GM12892 (cell line): ENCODE data around the gene RPL5.

ENCODE experiments used
- DNase-seq: peaks from one replicate; pipeline ENCODE4 v3.0.0; 2011; ENCODE audit not compliant: insufficient read length
- FAIRE-seq: peaks from 2 replicates; lab custom pipeline; 2011; peaks lifted over from hg19 to GRCh38; lab: Jason Lieb, UNC
- POLR2A ChIP-seq: IDR thresholded peaks from 2 replicates; pipeline ENCODE4 v1.6.1; 2011; ENCODE audit warnings: low read depth, low read length, control low read depth
- POLR2AphosphoS5 ChIP-seq: IDR thresholded peaks from 2 replicates; pipeline ENCODE4 v1.6.1; 2011; ENCODE audit warnings: low read depth, low read length, control low read depth
- TAF1 ChIP-seq: IDR thresholded peaks from 2 replicates; pipeline ENCODE4 v1.6.1; 2011; ENCODE audit warnings: low read depth, mild to moderate bottlenecking, control low read depth, low read length, borderline replicate concordance

The RPL5 gene

DNA sequence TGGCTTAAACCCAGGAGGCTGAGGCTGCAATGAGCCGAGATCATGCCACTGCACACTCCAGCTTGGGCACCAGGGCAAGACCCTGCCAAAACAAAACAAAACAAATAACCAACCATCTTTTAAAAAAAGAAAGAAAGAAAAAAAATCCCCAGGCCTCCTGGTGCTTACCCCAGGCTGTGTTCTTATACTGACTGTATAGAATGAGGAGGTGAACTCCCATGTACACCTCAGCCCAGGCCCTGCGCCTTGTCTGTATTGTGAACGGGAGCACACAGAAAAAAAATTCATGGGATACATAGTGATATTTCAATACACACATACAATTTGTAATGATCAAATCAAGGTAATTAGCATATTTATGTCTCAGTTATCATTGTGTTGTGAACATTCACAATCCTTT, 14.1 kb downstream of the RPL5 start:
- TF ChIP-seq TAF1 (no peak), POLR2A (no peak), POLR2AphosphoS5 (no peak)
- no peak for FAIRE-seq
- DNase-seq: no peak

DNA sequence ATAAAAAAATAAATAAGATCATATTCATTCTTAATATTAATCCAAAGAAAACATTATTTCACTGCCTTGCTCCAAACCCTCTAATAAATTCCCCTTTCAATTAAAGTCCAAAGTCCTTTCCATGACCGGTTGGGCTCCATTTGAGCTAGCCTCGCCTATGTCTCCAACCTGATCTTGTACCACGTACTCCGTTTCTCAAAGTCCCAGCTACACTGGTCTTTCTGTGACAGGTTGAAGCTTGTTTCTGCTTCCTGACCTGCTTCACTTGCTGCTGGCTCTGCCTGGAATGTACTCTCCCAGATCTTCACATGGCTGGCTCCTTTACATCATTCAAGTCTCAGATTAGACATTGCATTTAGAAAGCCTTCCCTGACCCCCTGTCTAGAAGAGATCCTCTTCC, 16.4 kb downstream of the RPL5 start:
- FAIRE-seq (no peak), DNase-seq (no peak)
- no peak for TF ChIP-seq TAF1
- TF ChIP-seq POLR2A: no peak
- TF ChIP-seq POLR2AphosphoS5: no peak

GRCh38 chr1:92850019-92850418, 18.2 kb downstream of the RPL5 start:
- DNase-seq: no peak
- no peak for TF ChIP-seq POLR2A
- no peak for TF ChIP-seq TAF1
- TF ChIP-seq POLR2AphosphoS5: no peak
- FAIRE-seq: no peak

DNA sequence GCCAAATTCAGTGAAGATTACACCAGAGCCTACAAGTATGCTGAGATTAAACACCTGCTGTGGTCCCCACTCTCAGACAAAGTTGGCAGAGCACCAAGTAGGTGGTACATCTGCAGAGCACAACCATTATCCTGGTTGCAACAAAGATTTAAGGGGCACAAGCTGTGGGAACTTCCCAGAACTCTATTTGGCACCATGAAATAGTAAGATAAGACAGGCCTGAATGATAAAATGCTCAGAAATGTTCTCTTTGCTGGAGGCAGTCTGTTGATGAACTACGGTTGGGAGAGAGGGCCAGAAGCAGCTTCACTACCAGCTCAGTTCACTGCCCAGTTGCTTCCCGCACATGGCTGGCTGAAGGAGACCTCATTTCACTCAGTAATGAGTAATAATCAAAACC, 19.9 kb downstream of the RPL5 start:
- TF ChIP-seq POLR2AphosphoS5 (no peak), POLR2A (no peak), TAF1 (no peak)
- no peak for DNase-seq
- FAIRE-seq: no peak

- no peak for FAIRE-seq
- DNase-seq: no peak
- no peak for TF ChIP-seq POLR2A
Measured at GRCh38 chr1:92853299-92853698, 21.5 kb downstream of the RPL5 start.

DNA sequence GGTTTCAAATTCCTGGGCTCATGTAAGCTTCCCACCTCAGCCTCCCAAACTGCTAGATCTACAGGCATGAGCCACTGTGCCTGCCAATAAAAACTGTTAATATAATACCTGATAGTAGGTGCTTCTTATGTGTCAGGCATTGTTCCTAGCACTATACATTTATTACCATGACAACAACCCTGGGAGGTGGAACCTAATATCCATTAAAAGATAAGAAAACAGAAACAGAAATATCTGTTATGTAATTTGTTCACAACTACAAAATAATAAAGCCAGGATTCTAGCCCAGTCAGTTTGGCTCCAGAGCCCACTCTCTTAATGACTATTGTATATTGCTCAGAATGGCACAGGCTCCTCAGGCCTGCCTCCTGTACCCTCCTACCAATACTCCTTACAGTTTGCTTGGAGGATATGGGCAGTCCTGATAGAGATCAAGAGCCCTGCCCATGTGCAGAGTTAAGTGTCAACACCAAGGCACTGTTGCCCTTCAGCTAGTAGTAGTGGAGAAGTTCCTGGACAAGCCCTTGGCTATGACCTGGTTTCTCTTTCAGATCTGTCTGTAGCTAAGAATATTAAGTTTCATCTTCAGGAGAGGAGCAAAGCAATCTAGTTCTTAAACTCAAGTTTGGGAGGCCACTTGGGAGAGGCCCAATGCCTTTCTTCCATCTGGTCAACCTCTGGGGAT, 22.4 kb downstream of the RPL5 start:
- DNase-seq: no peak
- no peak for TF ChIP-seq POLR2AphosphoS5
- TF ChIP-seq TAF1: no peak
- no peak for TF ChIP-seq POLR2A
- no peak for FAIRE-seq

- FAIRE-seq: no peak
- no peak for TF ChIP-seq TAF1
- no peak for DNase-seq
Measured at GRCh38 chr1:92855236-92855635, 23.4 kb downstream of the RPL5 start.

DNA sequence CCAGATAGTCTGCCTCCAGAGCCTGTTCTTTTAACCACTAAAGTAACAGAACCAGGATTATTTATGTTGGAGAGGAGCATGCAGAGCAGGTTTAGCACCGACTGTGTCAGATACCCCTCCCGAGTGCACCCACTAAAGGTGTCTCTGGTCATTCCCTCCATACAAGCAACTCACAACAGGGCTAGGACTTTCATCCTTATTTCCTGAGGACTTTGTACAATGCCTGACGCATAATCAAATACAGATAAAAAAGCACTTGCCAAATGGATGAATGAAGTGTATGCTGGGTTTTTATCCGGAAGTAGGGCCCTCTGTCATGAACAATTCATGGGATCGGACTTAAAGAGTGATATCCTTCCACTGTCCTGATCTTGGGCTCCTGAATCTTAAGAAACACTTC, 26.0 kb downstream of the RPL5 start:
- DNase-seq (no peak), FAIRE-seq (no peak)
- TF ChIP-seq POLR2A: no peak

GRCh38 chr1:92858564-92859399, 26.9 kb downstream of the RPL5 start:
- FAIRE-seq (peak; percentile 96), DNase-seq (peak; percentile 13)
- TF ChIP-seq TAF1: no peak

- no peak for FAIRE-seq
- TF ChIP-seq POLR2A (no peak), POLR2AphosphoS5 (no peak), TAF1 (no peak)
- no peak for DNase-seq
Measured at GRCh38 chr1:92859400-92860039, 27.7 kb downstream of the RPL5 start.

GRCh38 chr1:92862605-92863004, 30.8 kb downstream of the RPL5 start:
- FAIRE-seq (no peak), DNase-seq (no peak)
- TF ChIP-seq TAF1: no peak
- TF ChIP-seq POLR2AphosphoS5: no peak
- TF ChIP-seq POLR2A: no peak

DNA sequence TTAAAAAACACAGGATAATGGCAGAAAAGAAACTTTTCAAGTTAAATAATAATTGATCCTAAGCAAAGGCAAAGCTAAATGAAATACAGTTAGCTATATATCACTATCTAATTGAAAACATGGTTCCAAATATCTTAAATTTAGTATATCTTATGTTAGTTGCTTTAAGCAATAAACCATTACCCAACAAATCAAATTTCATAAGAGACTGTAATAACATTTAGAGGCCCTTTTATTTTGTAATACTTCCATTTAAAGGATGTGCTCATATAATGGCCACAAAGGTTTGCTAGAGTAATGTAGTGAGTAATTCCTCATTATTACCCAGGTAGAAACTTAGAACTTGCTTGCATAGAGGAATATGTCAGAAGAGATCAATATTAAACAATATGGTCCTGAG, 32.3 kb downstream of the RPL5 start:
- DNase-seq (no peak), FAIRE-seq (no peak)
- TF ChIP-seq POLR2A (no peak), TAF1 (no peak), POLR2AphosphoS5 (no peak)
